Measurements from ENCODE around the gene PBRM1.

Gene PBRM1

GRCh38 chr3:52536112-52536368 lies 149.7 kb downstream of the PBRM1 start:
- TF ChIP-seq REST (IDR thresholded peaks at IDR 0.05; ENCODE audit: low read depth), result no peak
- no peak for TF ChIP-seq EGR1 (IDR thresholded peaks at IDR 0.05)
- TF ChIP-seq ZBTB7A (IDR thresholded peaks at IDR 0.05; ENCODE audit: low read depth), result peak; percentile 93
- no peak for TF ChIP-seq TAF1 (IDR thresholded peaks at IDR 0.05; ENCODE audit: low read depth)
- TF ChIP-seq, protein P1, sequence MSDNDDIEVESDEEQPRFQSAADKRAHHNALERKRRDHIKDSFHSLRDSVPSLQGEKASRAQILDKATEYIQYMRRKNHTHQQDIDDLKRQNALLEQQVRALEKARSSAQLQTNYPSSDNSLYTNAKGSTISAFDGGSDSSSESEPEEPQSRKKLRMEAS (IDR thresholded peaks at IDR 0.05), result no peak
- TF ChIP-seq CEBPB (IDR thresholded peaks at IDR 0.05), result 0 out of 2 replicates have a peak, but pooled peaks have one; percentile 18
- TF ChIP-seq TEAD4 (IDR thresholded peaks at IDR 0.05), result no peak
- TF ChIP-seq EP300 (IDR thresholded peaks at IDR 0.05; ENCODE audit: borderline replicate concordance), result no peak
- no peak for TF ChIP-seq TCF12 (IDR thresholded peaks at IDR 0.05; ENCODE audit: low read depth)
- TF ChIP-seq, protein P2, sequence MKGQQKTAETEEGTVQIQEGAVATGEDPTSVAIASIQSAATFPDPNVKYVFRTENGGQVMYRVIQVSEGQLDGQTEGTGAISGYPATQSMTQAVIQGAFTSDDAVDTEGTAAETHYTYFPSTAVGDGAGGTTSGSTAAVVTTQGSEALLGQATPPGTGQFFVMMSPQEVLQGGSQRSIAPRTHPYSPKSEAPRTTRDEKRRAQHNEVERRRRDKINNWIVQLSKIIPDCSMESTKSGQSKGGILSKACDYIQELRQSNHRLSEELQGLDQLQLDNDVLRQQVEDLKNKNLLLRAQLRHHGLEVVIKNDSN (IDR thresholded peaks at IDR 0.05), result no peak
- no peak for TF ChIP-seq RAD21 (IDR thresholded peaks at IDR 0.05; ENCODE audit: low read depth)
- peak; percentile 84 for TF ChIP-seq YY1 (IDR thresholded peaks at IDR 0.05; ENCODE audit: low read depth)
- no peak for TF ChIP-seq NFIC (IDR thresholded peaks at IDR 0.05)
- no peak for TF ChIP-seq CREB1 (IDR thresholded peaks at IDR 0.05; ENCODE audit: low read depth)
- no peak for TF ChIP-seq FOXM1 (IDR thresholded peaks at IDR 0.05; ENCODE audit: borderline replicate concordance, low read depth)

- TF ChIP-seq EP300 (IDR thresholded peaks at IDR 0.05; ENCODE audit: borderline replicate concordance) (no peak), TAF1 (IDR thresholded peaks at IDR 0.05; ENCODE audit: low read depth) (no peak), ZBTB7A (IDR thresholded peaks at IDR 0.05; ENCODE audit: low read depth) (no peak), EGR1 (IDR thresholded peaks at IDR 0.05) (no peak), REST (IDR thresholded peaks at IDR 0.05; ENCODE audit: low read depth) (no peak), RAD21 (IDR thresholded peaks at IDR 0.05; ENCODE audit: low read depth) (no peak), FOXM1 (IDR thresholded peaks at IDR 0.05; ENCODE audit: borderline replicate concordance, low read depth) (no peak), CREB1 (IDR thresholded peaks at IDR 0.05; ENCODE audit: low read depth) (no peak), YY1 (IDR thresholded peaks at IDR 0.05; ENCODE audit: low read depth) (no peak), TCF12 (IDR thresholded peaks at IDR 0.05; ENCODE audit: low read depth) (no peak), CEBPB (IDR thresholded peaks at IDR 0.05) (no peak)
- TF ChIP-seq, protein P1 (IDR thresholded peaks at IDR 0.05), result no peak
- TF ChIP-seq, protein P2 (IDR thresholded peaks at IDR 0.05), result no peak
Measured at GRCh38 chr3:52535411-52536111, 150.2 kb downstream of the PBRM1 start.

DNA sequence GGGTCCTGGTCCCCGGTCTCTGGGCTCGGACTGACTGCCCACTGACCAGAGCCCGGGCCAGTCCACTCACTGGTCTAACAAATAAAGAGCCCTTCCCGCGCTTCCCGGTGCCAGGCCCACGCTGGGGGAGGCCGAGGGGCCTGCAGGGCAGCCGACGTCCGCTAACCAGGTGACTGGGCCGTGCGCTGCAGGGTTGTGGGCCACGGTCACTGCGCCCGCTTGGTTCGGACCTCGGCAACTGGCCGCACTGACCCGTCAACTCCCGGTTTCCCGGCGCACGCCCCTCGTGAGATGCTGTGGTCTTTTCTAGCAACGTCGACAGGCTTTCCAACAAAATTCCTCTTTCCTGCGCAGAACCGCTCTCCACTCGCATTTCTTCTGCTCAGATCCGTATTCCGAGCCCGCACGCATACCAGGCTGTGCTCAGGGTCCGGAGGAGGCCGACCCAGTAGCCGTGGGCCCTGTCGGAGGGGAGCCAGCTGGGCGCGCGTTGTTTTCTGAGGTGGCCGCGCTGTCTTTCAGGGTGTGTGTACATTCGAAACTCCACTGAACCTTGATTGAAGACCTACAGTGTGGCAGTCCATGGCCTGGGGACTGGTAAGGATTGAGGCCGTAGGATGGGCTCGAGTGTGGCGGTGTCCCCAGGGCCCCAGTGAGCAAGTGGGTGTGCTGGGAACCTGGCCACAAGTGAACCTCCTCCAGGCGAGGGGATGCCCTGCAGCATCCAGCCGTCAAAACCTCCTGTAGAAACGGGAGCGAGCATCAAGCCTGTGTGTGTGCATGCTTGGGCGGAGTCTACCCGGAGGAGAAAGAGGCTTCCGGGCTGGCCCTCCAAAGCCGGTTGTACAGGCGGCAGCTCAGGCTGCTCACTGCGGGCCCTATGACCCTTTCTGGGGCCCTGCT lies 151.2 kb downstream of the PBRM1 start:
- TF ChIP-seq EP300 (IDR thresholded peaks at IDR 0.05; ENCODE audit: borderline replicate concordance) (no peak), CEBPB (IDR thresholded peaks at IDR 0.05) (no peak), FOXM1 (IDR thresholded peaks at IDR 0.05; ENCODE audit: borderline replicate concordance, low read depth) (no peak), ZBTB7A (IDR thresholded peaks at IDR 0.05; ENCODE audit: low read depth) (no peak), NFIC (IDR thresholded peaks at IDR 0.05) (no peak), CREB1 (IDR thresholded peaks at IDR 0.05; ENCODE audit: low read depth) (no peak), EGR1 (IDR thresholded peaks at IDR 0.05) (no peak), YY1 (IDR thresholded peaks at IDR 0.05; ENCODE audit: low read depth) (no peak), TCF12 (IDR thresholded peaks at IDR 0.05; ENCODE audit: low read depth) (no peak), TEAD4 (IDR thresholded peaks at IDR 0.05) (no peak), RAD21 (IDR thresholded peaks at IDR 0.05; ENCODE audit: low read depth) (no peak), REST (IDR thresholded peaks at IDR 0.05; ENCODE audit: low read depth) (no peak), TAF1 (IDR thresholded peaks at IDR 0.05; ENCODE audit: low read depth) (no peak)
- TF ChIP-seq, protein P2 (IDR thresholded peaks at IDR 0.05), result no peak
- TF ChIP-seq, protein P1 (IDR thresholded peaks at IDR 0.05), result no peak
